K562 (cell line): ENCODE measurements around the gene PDRG1. TPM values are rescaled to one million over a fixed set of nuclear protein-coding genes. Genes with fewer than 3 reads are reported as not detected.

ENCODE experiments used
- ATAC-seq: fragments of 200-7000 bp; cut with Tn5 transposase; 3 replicates; pipeline ENCODE4 v1.9.1; 2020; ENCODE audit warnings: moderate library complexity
- BruUV-seq: library from RNA; stranded (reverse); fragments of 400-500 nt; replicated peaks from 2 replicates; lab custom pipeline; 2021; lab: Mats Ljungman, UMichigan
- CTCF ChIA-PET: fragments of 300-600 bp; formaldehyde crosslinking; extraction: SDS; loops from one replicate; lab custom pipeline; 2021; ENCODE audit warnings: low intra/inter-chr PET ratio; lab: Yijun Ruan, JAX
- POLR2A ChIA-PET: fragments of 300-600, 350-650 bp; sonication (Branson Sonifier 250); formaldehyde crosslinking; extraction: SDS; loops from one replicate; lab custom pipeline; 2021; ENCODE audit warnings: antibody characterized with exemption, inconsistent platforms; lab: Yijun Ruan, JAX
- DNase-seq, 4 experiments: peaks; one replicate each; pipeline versions ENCODE4 v3.0.0 to v3.0.0-alpha.2; 2011 to 2018; ENCODE audit warnings: low spot score in 3 of 4, mixed read lengths in 3 of 4; ENCODE audit errors: extremely low read depth in 1 of 4
- FAIRE-seq: peaks from 2 replicates; lab custom pipeline; 2011; peaks lifted over from hg19 to GRCh38; lab: Jason Lieb, UNC
- H2AFZ ChIP-seq: 2 replicates; pipeline ENCODE4 v1.6.0; 2011; ENCODE audit warnings: low read depth, low read length, control low read depth, inconsistent platforms
- H3K27ac ChIP-seq: fragments of 200-600 bp; 3 replicates; pipeline ENCODE4 v1.8.0; 2011; ENCODE audit warnings: low read depth, mild to moderate bottlenecking, control low read depth, inconsistent platforms, low read length, moderate library complexity, mixed read lengths; ENCODE audit errors: extremely low read depth
- H3K27me3 ChIP-seq, 2 experiments: fragments of 300-600 bp in 1 of 2; 2 replicates in 1 of 2; 3 replicates in 1 of 2; pipeline versions ENCODE4 v1.6.0 to v1.8.0; 2011; ENCODE audit warnings: inconsistent platforms in 2 of 2, low read length in 2 of 2, mild to moderate bottlenecking in 1 of 2, mixed read lengths in 1 of 2, moderate library complexity in 1 of 2; ENCODE audit not compliant: control insufficient read depth in 2 of 2, insufficient read depth in 2 of 2
- H3K36me3 ChIP-seq: fragments of 300-600 bp; 3 replicates; pipeline ENCODE4 v1.8.0; 2011; ENCODE audit warnings: mild to moderate bottlenecking, low read length, inconsistent platforms; ENCODE audit not compliant: control insufficient read depth, insufficient read depth
- H3K4me1 ChIP-seq, 2 experiments: fragments of 200-600 bp in 1 of 2; replicated peaks in 1 of 2; 2 replicates in 1 of 2; 3 replicates in 1 of 2; pipeline versions ENCODE4 v1.5.1 to v1.8.0; 2011; ENCODE audit warnings: inconsistent platforms in 2 of 2, low read length in 2 of 2, mild to moderate bottlenecking in 1 of 2, mixed read lengths in 1 of 2, moderate library complexity in 1 of 2; ENCODE audit not compliant: control insufficient read depth in 2 of 2, insufficient read depth in 2 of 2
- H3K4me2 ChIP-seq: 2 replicates; pipeline ENCODE4 v1.6.1; 2011; ENCODE audit warnings: low read length, control low read depth, inconsistent platforms, mixed read lengths; ENCODE audit not compliant: insufficient read depth
- H3K4me3 ChIP-seq: fragments of 200-600 bp; sonication (generic), shearing (Covaris generic); 2 replicates; pipeline ENCODE4 v1.5.1; 2016; ENCODE audit warnings: control low read depth, inconsistent platforms
- H3K79me2 ChIP-seq: fragments of 200-600 bp; 3 replicates; pipeline ENCODE4 v1.8.0; 2011; ENCODE audit warnings: low read length, inconsistent platforms; ENCODE audit not compliant: control insufficient read depth, insufficient read depth
- H3K9ac ChIP-seq, 2 experiments: 2 replicates each; pipeline versions ENCODE4 v1.6.0 to v1.6.1; 2011; ENCODE audit warnings: low read depth in 2 of 2, low read length in 2 of 2, control low read depth in 1 of 2, inconsistent platforms in 1 of 2, mild to moderate bottlenecking in 1 of 2, mixed read lengths in 1 of 2; ENCODE audit not compliant: insufficient read depth in 1 of 2
- H3K9me1 ChIP-seq: one replicate; pipeline ENCODE4 v1.6.0; 2011; ENCODE audit warnings: inconsistent platforms, mild to moderate bottlenecking, low read length, moderate library complexity; ENCODE audit not compliant: control insufficient read depth, insufficient read depth
- H3K9me3 ChIP-seq: replicated peaks from 2 replicates; pipeline ENCODE4 v1.5.1; 2011; ENCODE audit warnings: low read depth, low read length, inconsistent platforms; ENCODE audit not compliant: control insufficient read depth, insufficient read depth
- H4K20me1 ChIP-seq: replicated peaks from 2 replicates; pipeline ENCODE4 v1.6.1; 2011; ENCODE audit warnings: low read length, inconsistent platforms, mixed read lengths; ENCODE audit not compliant: control insufficient read depth, insufficient read depth
- JUNB ChIP-seq: fragments of 450-650 bp; formaldehyde crosslinking; conservative IDR thresholded peaks from 2 replicates; pipeline ENCODE4 v1.4.0; 2020; ENCODE audit warnings: mild to moderate bottlenecking
- PKNOX1 ChIP-seq: fragments of 450-650 bp; IDR thresholded peaks from 2 replicates; pipeline ENCODE4 v1.6.1; 2016
- WGBS: fragments of 100-300 bp; shearing (Covaris generic); methylation state at CpG from one replicate; pipeline ENCODE4 v1.1.6; 2016; ENCODE audit warnings: low coverage, mixed read lengths; ENCODE audit not compliant: insufficient coverage; ENCODE audit errors: missing lambda C conversion rate; 5-methylcytosine and 5-hydroxymethylcytosine counted together
- in situ Hi-C: fragments of 300-500 bp; cut with MboI; formaldehyde crosslinking; loops from 4 replicates; pipeline ENCODE4 v1.15.0; 2018; ENCODE audit warnings: inconsistent platforms, mixed read lengths
- intact Hi-C: fragments of 100-400 bp; cut with micrococcal nuclease; formaldehyde crosslinking; loops from 2 replicates; pipeline ENCODE4 v1.14.2; 2022
- polyA plus RNA-seq, 8 experiments: library from polyadenylated mRNA; depleted of rRNA in 4 of 8; stranded (reverse) in 5 of 8; unstranded in 3 of 8; fragments of >200 nt; fragmentation: Nextera tagmentation in 2 of 8; fragmentation: Illumina TruSeq in 1 of 8; extraction: Ambion mirVana in 2 of 8; extraction: Trizol in 1 of 8; gene quantifications; 2 replicates each; pipeline versions ENCODE4 v1.2.1 to v1.2.3, GENCODE V29; 2011 to 2014; ENCODE audit warnings: inconsistent platforms in 1 of 8, missing spikeins in 1 of 8
- total RNA-seq, 7 experiments: library from RNA; depleted of rRNA in 6 of 7; stranded (reverse); fragments of >200 nt in 6 of 7; fragmentation: Illumina TruSeq in 2 of 7; extraction: Trizol in 2 of 7; gene quantifications; 2 replicates each; pipeline versions ENCODE4 v1.2.1 to v1.2.3, GENCODE V29; 2011 to 2021; ENCODE audit warnings: low replicate concordance in 1 of 7

PDRG1 gene
- total and polyA plus RNA-seq, 9 of the 15 experiments (the other 6 are each of a cell fraction or from before 2014, with no cell fraction given): 12.6 to 58.6 (median 26.1) TPM

GRCh38 chr20:31923388-31924331, 28.2 kb downstream of the PDRG1 start:
- Histone ChIP-seq H3K79me2 (no peaks in the 10 kb centered on the region), H3K4me2 (no peak overlapping the region), H4K20me1 (peaks cover 23% of the 10 kb centered on the region), H2AFZ (no peak overlapping the region), H3K9ac (no peak overlapping the region), H3K36me3 (no peaks in the 10 kb centered on the region), H3K4me3 (no peak overlapping the region), H3K4me1 (peaks cover 5 to 12% of the 10 kb centered on the region in 2 experiments), H3K27me3 (peaks cover 4 to 41% of the 10 kb centered on the region in 2 experiments; a peak in 3 of 5 replicates), H3K9me1 (peaks cover 3% of the 10 kb centered on the region), H3K27ac (no peak overlapping the region)
- in situ Hi-C loops (no loop called here), intact Hi-C loops (no loop called here)
- DNase-seq (no peak), FAIRE-seq (no peak), ATAC-seq (peak; percentile 38; the same call in 2 of the 3 replicates)
- BruUV-seq: no TSS peak
- ChIA-PET CTCF (interaction anchor here (0.5 kb wide), 1 partner anchor 789 kb away, joined by 6 read pairs; no protein-coding TSS in a partner anchor), POLR2A (interaction anchor here (0.5 to 0.7 kb wide), 3 partner anchors 10 to 77 kb away, joined by 3 to 4 read pairs (median 3); no protein-coding TSS in a partner anchor)
- 14% methylated on average over 13 of the region's 13 CpGs for WGBS
- no peak for TF ChIP-seq JUNB (CRISPR knock-in tag)
- TF ChIP-seq PKNOX1: 0 out of 2 replicates have a peak, but pooled peaks have one; percentile 9
- TF ChIP-seq, all 486 proteins: peak for 1
- no peaks in the 10 kb centered on the region for H3K9me3 ChIP-seq
